Stimulated activated naive CD4-positive, alpha-beta T cell treated with Interleukin-2 at 50 U/mL for 16 hours (primary cell): ENCODE measurements around the gene ULK1.
"Not testable (repeated sequence)": the region's sequence is repeated elsewhere in the genome, so short reads cannot be mapped to it uniquely, and the experiment has no call there.

Source experiments
- DNase-seq: peaks from one replicate; lab custom pipeline; 2025; lab: John Stamatoyannopoulos, UW

ULK1 gene

GRCh38 chr12:131862084-131862441 is 32.4 kb upstream of the ULK1 start:
- DNase-seq, result no peak

- no peak for DNase-seq
These were observed 31.8 kb upstream of the ULK1 start for GRCh38 chr12:131862600-131862993.

- no peak for DNase-seq
These were observed 31.3 kb upstream of the ULK1 start for GRCh38 chr12:131862994-131863710.

- DNase-seq, result no peak
These were observed 30.6 kb upstream of the ULK1 start for GRCh38 chr12:131863711-131864396.

- no peak for DNase-seq
These were observed 30.0 kb upstream of the ULK1 start for GRCh38 chr12:131864469-131864868.

GRCh38 chr12:131865180-131865875 is 29.1 kb upstream of the ULK1 start:
- DNase-seq, result no peak

- no peak for DNase-seq
These were observed 27.0 kb upstream of the ULK1 start for GRCh38 chr12:131867471-131867870.

GRCh38 chr12:131867891-131868675 is 26.3 kb upstream of the ULK1 start:
- DNase-seq, result no peak

- no peak for DNase-seq
These were observed 24.5 kb upstream of the ULK1 start for GRCh38 chr12:131869871-131870418.

GRCh38 chr12:131871677-131872076 is 22.7 kb upstream of the ULK1 start:
- DNase-seq, result no peak

- DNase-seq, result no peak
These were observed 22.0 kb upstream of the ULK1 start for GRCh38 chr12:131872154-131873051.

GRCh38 chr12:131873293-131873692 is 21.1 kb upstream of the ULK1 start:
- DNase-seq, result no peak

GRCh38 chr12:131874972-131875371 is 19.4 kb upstream of the ULK1 start:
- DNase-seq, result not testable (repeated sequence)

GRCh38 chr12:131877216-131877615 is 17.2 kb upstream of the ULK1 start:
- DNase-seq, result not testable (repeated sequence)

- not testable (repeated sequence) for DNase-seq
These were observed 16.0 kb upstream of the ULK1 start for GRCh38 chr12:131878436-131878835.

- no peak for DNase-seq
These were observed 11.5 kb upstream of the ULK1 start for GRCh38 chr12:131882804-131883520.

- DNase-seq, result no peak
These were observed 10.9 kb upstream of the ULK1 start for GRCh38 chr12:131883521-131883900.

- not testable (repeated sequence) for DNase-seq
These were observed 9.3 kb upstream of the ULK1 start for GRCh38 chr12:131885076-131885475.

GRCh38 chr12:131885543-131886057 is 8.8 kb upstream of the ULK1 start:
- DNase-seq, result no peak

GRCh38 chr12:131891722-131892121 is 2.7 kb upstream of the ULK1 start:
- not testable (repeated sequence) for DNase-seq
